GM13977 (cell line): ENCODE measurements around the gene SKAP2.

ENCODE experiments used
- DNase-seq: peaks from one replicate; pipeline ENCODE4 v3.0.0; 2012; ENCODE audit warnings: low spot score
- in situ Hi-C: fragments of 300-500 bp; cut with MboI; formaldehyde crosslinking; loops from one replicate; pipeline ENCODE4 v1.12.0; 2022; ENCODE audit warnings: low sequenced_read_pairs, low pct_unique_long_range_greater_than_20kb, mixed read lengths, inconsistent platforms; ENCODE audit not compliant: unreplicated experiment
- TF ChIP-seq, protein P1 (sequence below): IDR thresholded peaks from 2 replicates; pipeline ENCODE4 v1.5.1; 2012; ENCODE audit warnings: mild to moderate bottlenecking, control low read depth; ENCODE audit not compliant: insufficient read depth; ENCODE audit errors: extremely low read depth, missing control alignments

SKAP2 gene

DNA sequence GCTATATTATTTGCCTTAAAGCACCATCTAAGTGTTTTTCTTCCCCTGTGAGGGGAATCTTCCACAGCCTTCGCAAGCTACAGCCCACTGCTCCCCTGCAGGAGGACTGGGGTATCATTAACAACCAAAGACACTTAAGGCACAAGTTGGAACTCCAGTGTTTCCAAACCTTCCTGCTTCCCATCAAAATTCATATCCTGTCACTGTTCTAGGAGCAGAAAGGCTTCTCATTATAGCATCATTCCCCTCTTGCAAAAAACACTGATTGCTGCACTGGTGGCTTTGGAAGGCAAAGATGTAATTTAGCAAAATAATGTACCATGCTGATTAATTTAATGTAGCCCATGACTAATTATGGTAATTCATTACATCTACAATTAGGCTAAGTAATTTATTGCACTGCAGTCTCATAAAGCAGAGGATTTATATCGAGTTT lies 207.2 kb downstream of the SKAP2 start:
- in situ Hi-C loops: loop anchor here (25.0 kb wide), 2 partner anchors 570 to 770 kb away; no protein-coding TSS in a partner anchor
- TF ChIP-seq, protein P1, sequence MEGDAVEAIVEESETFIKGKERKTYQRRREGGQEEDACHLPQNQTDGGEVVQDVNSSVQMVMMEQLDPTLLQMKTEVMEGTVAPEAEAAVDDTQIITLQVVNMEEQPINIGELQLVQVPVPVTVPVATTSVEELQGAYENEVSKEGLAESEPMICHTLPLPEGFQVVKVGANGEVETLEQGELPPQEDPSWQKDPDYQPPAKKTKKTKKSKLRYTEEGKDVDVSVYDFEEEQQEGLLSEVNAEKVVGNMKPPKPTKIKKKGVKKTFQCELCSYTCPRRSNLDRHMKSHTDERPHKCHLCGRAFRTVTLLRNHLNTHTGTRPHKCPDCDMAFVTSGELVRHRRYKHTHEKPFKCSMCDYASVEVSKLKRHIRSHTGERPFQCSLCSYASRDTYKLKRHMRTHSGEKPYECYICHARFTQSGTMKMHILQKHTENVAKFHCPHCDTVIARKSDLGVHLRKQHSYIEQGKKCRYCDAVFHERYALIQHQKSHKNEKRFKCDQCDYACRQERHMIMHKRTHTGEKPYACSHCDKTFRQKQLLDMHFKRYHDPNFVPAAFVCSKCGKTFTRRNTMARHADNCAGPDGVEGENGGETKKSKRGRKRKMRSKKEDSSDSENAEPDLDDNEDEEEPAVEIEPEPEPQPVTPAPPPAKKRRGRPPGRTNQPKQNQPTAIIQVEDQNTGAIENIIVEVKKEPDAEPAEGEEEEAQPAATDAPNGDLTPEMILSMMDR: no peak
- DNase-seq: no peak

DNA sequence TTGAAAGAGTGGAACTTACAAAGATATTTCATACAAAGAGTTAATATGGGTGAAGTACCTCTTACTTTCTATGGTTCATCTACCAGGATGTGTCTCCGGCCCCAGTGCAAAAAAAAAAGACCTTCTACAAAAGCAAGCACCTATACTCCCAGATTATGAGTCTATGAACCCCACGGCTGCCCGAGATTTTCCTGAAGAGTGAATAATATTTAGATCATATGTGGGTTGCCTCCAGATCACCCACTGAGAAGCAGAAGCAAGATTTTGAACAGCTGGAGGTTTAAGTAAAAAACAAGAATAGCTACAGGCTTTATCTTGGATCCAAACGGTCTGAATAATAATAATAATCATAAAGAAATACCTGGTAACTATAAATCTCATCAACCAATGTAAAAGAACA lies 207.7 kb downstream of the SKAP2 start:
- in situ Hi-C loops: loop anchor here (25.0 kb wide), 2 partner anchors 569 to 769 kb away; no protein-coding TSS in a partner anchor
- TF ChIP-seq, protein P1: no peak
- DNase-seq: no peak

DNA sequence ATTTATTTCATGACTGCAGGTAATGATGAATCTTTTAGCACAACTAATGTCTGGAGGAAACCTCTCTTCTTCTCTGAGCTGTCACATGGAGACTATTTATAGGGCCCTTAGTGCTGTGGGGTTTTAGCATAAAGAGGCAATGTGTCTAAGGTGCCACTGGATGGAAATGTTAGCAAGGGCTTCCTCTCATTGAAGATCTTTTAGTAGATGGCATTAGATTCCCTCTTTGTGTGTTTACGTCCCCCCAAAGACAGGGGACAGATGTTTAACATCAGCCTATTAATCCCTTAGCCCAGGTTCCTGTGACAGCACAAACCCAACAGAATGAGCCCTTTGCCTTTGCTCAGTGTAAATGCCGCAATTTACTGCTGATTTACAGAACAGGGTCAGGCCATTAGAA lies 208.6 kb downstream of the SKAP2 start:
- in situ Hi-C loops: loop anchor here (25.0 kb wide), 2 partner anchors 568 to 768 kb away; no protein-coding TSS in a partner anchor
- TF ChIP-seq, protein P1: no peak
- no peak for DNase-seq

DNA sequence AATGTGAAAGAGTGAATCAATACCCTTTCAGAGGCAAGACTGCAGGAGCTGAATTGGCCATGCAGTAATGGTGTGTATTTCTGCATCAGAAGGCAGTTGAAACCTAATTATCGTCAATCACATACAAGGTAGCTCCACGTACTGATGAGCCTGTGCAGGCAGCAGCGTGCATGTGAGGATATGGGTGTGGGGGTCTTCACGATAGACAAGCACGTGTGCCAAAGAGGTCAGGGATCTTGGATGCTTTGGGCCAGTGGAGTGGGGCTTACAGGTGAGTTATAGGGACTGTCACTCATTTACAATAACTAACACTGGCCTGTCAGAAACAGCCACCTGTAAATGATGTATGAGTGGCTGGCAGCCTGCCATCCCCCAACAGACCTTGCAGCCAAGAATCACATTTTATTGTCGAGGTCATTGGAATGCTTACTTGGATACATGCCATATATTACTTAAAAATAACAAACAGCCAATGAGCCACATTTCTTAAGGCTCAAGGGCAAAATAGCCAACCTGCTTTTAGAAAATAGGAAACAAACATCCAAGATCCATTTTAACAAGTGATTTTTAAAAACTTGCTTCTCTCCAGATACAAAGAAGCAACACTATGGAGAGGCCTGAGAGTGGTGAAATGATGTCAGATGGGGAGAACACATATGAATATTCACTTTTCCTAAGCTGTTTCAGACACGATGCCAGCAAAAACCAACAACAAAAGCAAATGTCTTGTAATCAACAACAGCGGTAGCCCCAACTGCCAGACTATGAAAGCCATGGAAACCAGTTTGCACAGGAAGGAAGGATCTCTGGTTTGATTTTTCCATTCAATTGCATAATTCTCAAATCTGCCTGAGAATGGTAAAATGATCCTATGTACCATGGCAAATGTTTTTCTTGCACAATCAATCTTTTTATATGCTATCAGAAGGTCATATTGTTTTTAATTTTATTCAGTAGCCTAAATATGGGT lies 210.7 kb downstream of the SKAP2 start:
- TF ChIP-seq, protein P1: no peak
- in situ Hi-C loops: loop anchor here (25.0 kb wide), 2 partner anchors 566 to 766 kb away; no protein-coding TSS in a partner anchor
- no peak for DNase-seq

DNA sequence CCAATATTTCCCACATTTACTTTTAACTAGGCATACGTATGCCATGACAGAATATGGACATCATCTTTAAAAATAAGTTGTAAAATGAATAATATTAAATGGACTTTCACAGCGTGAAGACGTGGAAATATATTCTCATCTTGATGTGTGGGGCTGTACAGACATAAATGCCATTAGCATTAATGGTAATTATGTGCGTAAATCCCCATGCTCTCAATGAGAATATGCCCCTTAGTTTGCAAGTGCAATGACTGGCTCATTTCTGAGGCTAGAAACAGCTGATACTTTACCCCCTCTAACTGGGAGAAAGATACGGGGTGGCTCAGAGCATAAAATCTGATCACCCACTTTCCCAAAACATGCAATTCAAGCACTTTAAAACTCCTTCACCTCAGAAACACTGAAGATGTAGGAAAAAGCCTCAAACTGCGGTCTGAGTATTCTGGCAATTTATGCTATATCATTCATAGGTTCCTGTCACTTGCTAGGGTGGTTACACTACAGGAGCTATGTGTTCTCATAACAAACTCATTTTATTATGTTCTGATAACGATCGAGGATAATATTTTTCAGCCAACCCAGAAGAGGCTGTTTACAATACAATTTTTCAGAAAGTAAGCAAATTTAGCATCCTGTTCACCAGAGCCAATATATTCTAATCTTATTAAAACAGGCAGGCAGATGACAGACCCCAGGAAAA lies 211.8 kb downstream of the SKAP2 start:
- in situ Hi-C loops: loop anchor here (25.0 kb wide), 2 partner anchors 565 to 765 kb away; no protein-coding TSS in a partner anchor
- TF ChIP-seq, protein P1: no peak
- no peak for DNase-seq

DNA sequence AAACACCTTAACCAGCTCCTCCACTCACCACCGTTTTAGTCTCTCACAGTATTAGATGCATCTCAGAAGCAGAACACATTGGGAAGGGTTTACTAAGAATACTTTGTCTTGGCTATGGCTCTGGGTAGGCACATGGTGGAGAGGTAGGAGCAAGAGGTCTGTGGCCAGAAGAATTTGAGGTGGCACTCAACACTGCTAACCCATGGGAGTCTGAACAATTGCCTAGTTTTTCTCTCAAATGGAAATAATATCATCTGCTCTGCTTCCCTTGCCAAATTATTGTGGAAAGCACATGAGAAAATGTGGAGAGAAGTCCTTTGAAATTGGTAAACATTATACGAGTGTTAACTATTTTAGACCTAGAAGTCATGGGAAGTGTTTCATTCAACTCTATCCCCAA lies 214.3 kb downstream of the SKAP2 start:
- in situ Hi-C loops: loop anchor here (25.0 kb wide), 2 partner anchors 563 to 763 kb away; no protein-coding TSS in a partner anchor
- DNase-seq: no peak

More for the DNA sequence above, 214.3 kb downstream of the SKAP2 start:
- TF ChIP-seq, protein P1: no peak
